ENCODE results near the gene SGSH. TPM values are rescaled to one million over a fixed set of nuclear protein-coding genes. Genes with fewer than 3 reads are reported as not detected.
"Not testable (repeated sequence)": the region's sequence is repeated elsewhere in the genome, so short reads cannot be mapped to it uniquely, and the experiment has no call there.

SGSH gene
- total and polyA plus RNA-seq, 4 donors = 6.5 to 37.3 (median 23.0) TPM

GRCh38 chr17:80204626-80205468 is 15.3 kb downstream of the SGSH start:
- WGBS (ENCODE audit: insufficient coverage) = 77% methylated on average over 13 of the region's 19 CpGs
- DNase-seq (ENCODE audit: low read depth in 4 of 6, low spot score in 6 of 6) = no peak
- Histone ChIP-seq H3K27ac (ENCODE audit: low read depth, low read length) (no peak overlapping the region), H3K27me3 (ENCODE audit: control insufficient read depth, insufficient read depth, low read length) (no peaks in the 10 kb centered on the region), H3K4me3 (ENCODE audit: low read depth, low read length) (no peak overlapping the region), H3K36me3 (ENCODE audit: control insufficient read depth, insufficient read depth, low read length) (peaks cover 54% of the 10 kb centered on the region), H3K9me3 (ENCODE audit: control insufficient read depth, insufficient read depth, low read length) (no peaks in the 10 kb centered on the region), H3K4me1 (ENCODE audit: control insufficient read depth, insufficient read depth, low read length) (no peaks in the 10 kb centered on the region)

DNA sequence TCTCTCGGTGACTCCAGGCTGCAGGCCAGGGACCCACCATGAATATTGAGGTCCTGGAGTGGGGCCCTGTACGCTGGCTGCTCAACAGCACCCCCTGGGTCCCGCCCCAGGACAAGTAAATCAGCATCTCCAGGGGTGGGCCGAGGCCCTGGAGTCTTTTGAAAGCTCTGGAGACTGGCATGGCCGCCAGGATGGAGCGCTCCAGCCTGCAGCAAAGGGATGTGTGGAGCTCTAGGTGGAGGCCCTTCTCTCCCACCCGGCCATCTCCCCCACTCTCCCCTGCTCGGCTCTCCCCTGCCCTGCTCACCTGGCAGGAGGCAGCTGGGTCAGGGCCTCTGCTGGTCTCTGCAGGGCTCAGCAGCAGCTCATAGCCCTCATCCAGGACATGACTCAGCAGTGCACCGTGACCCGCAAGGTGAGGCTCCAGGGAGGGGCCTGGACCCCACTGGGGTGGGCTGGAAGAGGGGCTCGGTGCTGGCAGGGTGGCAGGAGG is 16.6 kb downstream of the SGSH start:
- 66% methylated on average over 7 of the region's 11 CpGs for WGBS (ENCODE audit: insufficient coverage)
- Histone ChIP-seq H3K36me3 (ENCODE audit: control insufficient read depth, insufficient read depth, low read length) (peaks cover 41% of the 10 kb centered on the region), H3K27ac (ENCODE audit: low read depth, low read length) (no peak overlapping the region), H3K4me3 (ENCODE audit: low read depth, low read length) (no peak overlapping the region), H3K9me3 (ENCODE audit: control insufficient read depth, insufficient read depth, low read length) (no peaks in the 10 kb centered on the region), H3K27me3 (ENCODE audit: control insufficient read depth, insufficient read depth, low read length) (no peaks in the 10 kb centered on the region), H3K4me1 (ENCODE audit: control insufficient read depth, insufficient read depth, low read length) (no peaks in the 10 kb centered on the region)
- DNase-seq (ENCODE audit: low read depth in 4 of 6, low spot score in 6 of 6) = no peak

DNA sequence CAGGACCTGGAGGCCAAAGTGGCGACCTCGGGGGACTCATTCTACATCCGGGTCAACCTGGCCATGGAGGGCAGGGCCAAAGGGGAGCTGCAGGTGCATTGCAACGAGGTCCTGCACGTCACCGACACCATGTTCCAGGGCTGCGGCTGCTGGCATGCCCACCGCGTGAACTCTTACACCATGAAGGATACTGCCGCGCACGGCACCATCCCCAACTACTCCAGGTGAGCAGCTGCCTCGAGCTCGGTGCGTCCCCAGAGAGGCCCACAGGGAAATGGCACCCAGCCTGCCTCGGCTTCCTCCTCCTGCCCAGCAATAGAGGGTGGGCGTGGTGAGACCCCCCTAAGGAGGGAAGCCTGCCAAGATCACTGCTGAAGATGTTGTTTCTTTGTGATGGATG is 17.9 kb downstream of the SGSH start:
- Histone ChIP-seq H3K27ac (ENCODE audit: low read depth, low read length) (no peak overlapping the region), H3K9me3 (ENCODE audit: control insufficient read depth, insufficient read depth, low read length) (no peaks in the 10 kb centered on the region), H3K4me1 (ENCODE audit: control insufficient read depth, insufficient read depth, low read length) (no peaks in the 10 kb centered on the region), H3K36me3 (ENCODE audit: control insufficient read depth, insufficient read depth, low read length) (peaks cover 36% of the 10 kb centered on the region), H3K4me3 (ENCODE audit: low read depth, low read length) (no peak overlapping the region), H3K27me3 (ENCODE audit: control insufficient read depth, insufficient read depth, low read length) (no peaks in the 10 kb centered on the region)
- 89% methylated on average over 17 of the region's 17 CpGs for WGBS (ENCODE audit: insufficient coverage)
- DNase-seq (ENCODE audit: low read depth in 4 of 6, low spot score in 6 of 6) = no peak

DNA sequence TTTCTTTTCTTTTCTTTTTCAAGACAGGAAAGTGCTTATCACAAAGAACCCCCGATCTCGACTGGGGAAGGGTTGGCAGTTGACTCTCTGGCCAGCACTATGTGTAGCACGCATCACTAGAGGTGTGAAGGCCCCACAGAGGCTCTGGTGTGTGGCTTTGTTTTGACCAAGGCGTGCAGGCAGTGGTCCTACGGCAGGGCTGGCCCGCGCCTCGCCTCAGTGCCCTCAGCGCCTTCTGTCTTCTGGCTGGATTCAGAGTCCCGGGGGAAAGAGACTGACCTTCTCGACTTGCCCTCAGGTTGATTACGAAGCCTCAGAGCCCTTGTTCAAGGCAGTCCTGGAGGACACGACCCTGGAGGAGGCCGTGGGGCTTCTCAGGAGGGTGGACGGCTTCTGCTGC is 18.7 kb downstream of the SGSH start:
- Histone ChIP-seq H3K36me3 (ENCODE audit: control insufficient read depth, insufficient read depth, low read length) (peaks cover 30% of the 10 kb centered on the region), H3K27me3 (ENCODE audit: control insufficient read depth, insufficient read depth, low read length) (no peaks in the 10 kb centered on the region), H3K4me1 (ENCODE audit: control insufficient read depth, insufficient read depth, low read length) (no peaks in the 10 kb centered on the region), H3K4me3 (ENCODE audit: low read depth, low read length) (no peak overlapping the region), H3K9me3 (ENCODE audit: control insufficient read depth, insufficient read depth, low read length) (no peaks in the 10 kb centered on the region), H3K27ac (ENCODE audit: low read depth, low read length) (no peak overlapping the region)
- 90% methylated on average over 13 of the region's 15 CpGs for WGBS (ENCODE audit: insufficient coverage)
- no peak for DNase-seq (ENCODE audit: low read depth in 4 of 6, low spot score in 6 of 6)

- H3K27ac ChIP-seq (ENCODE audit: low read depth, low read length); H3K27me3 ChIP-seq (ENCODE audit: control insufficient read depth, insufficient read depth, low read length): not testable (repeated sequence)
- 86% methylated on average over 5 of the region's 6 CpGs for WGBS (ENCODE audit: insufficient coverage)
These were observed 20.8 kb downstream of the SGSH start for GRCh38 chr17:80199295-80199694.

GRCh38 chr17:80198144-80198661 is 21.9 kb downstream of the SGSH start:
- no peak for DNase-seq (ENCODE audit: low read depth in 4 of 6, low spot score in 6 of 6)
- H3K36me3 ChIP-seq (ENCODE audit: control insufficient read depth, insufficient read depth, low read length) = peaks cover 8% of the 10 kb centered on the region
- 78% methylated on average over 27 of the region's 27 CpGs for WGBS (ENCODE audit: insufficient coverage)
- no peak overlapping the region for H3K27ac ChIP-seq (ENCODE audit: low read depth, low read length)
- H3K4me1 ChIP-seq (ENCODE audit: control insufficient read depth, insufficient read depth, low read length) = no peaks in the 10 kb centered on the region
- H3K9me3 ChIP-seq (ENCODE audit: control insufficient read depth, insufficient read depth, low read length) = no peaks in the 10 kb centered on the region
- H3K4me3 ChIP-seq (ENCODE audit: low read depth, low read length) = no peak overlapping the region
- H3K27me3 ChIP-seq (ENCODE audit: control insufficient read depth, insufficient read depth, low read length) = no peaks in the 10 kb centered on the region

More at GRCh38 chr17:80199295-80199694, 20.8 kb downstream of the SGSH start:
- H3K36me3 ChIP-seq (ENCODE audit: control insufficient read depth, insufficient read depth, low read length) = peaks cover 17% of the 10 kb centered on the region
- not testable (repeated sequence) for H3K4me3 ChIP-seq (ENCODE audit: low read depth, low read length); H3K4me1 ChIP-seq (ENCODE audit: control insufficient read depth, insufficient read depth, low read length); DNase-seq (ENCODE audit: low read depth in 4 of 6, low spot score in 6 of 6); H3K9me3 ChIP-seq (ENCODE audit: control insufficient read depth, insufficient read depth, low read length)

DNA sequence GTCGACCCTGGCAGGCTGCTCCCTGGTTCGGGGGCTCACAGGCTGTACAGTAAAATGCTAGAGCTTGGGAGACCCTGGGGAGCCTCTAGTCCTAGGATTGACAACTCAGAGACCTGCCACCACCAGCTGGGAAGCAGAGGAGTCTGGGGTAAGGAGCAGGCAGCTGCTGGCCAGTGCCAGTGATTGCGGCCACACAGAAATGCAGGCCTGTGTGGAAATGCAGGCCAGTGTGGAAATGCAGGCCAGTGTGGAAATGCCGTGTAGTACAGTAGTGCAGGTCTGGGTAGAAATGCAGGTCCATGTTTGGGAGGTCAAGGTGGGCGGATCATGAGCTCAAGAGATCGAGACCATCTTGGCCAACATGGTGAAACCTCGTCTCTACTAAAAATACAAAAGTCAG is 23.5 kb downstream of the SGSH start:
- Histone ChIP-seq H3K9me3 (ENCODE audit: control insufficient read depth, insufficient read depth, low read length) (no peaks in the 10 kb centered on the region), H3K27ac (ENCODE audit: low read depth, low read length) (no peak overlapping the region), H3K4me3 (ENCODE audit: low read depth, low read length) (no peak overlapping the region), H3K36me3 (ENCODE audit: control insufficient read depth, insufficient read depth, low read length) (peaks cover 4% of the 10 kb centered on the region), H3K27me3 (ENCODE audit: control insufficient read depth, insufficient read depth, low read length) (no peaks in the 10 kb centered on the region), H3K4me1 (ENCODE audit: control insufficient read depth, insufficient read depth, low read length) (peaks cover 9% of the 10 kb centered on the region)
- no peak for DNase-seq (ENCODE audit: low read depth in 4 of 6, low spot score in 6 of 6)
- 79% methylated on average over 5 of the region's 7 CpGs for WGBS (ENCODE audit: insufficient coverage)

DNA sequence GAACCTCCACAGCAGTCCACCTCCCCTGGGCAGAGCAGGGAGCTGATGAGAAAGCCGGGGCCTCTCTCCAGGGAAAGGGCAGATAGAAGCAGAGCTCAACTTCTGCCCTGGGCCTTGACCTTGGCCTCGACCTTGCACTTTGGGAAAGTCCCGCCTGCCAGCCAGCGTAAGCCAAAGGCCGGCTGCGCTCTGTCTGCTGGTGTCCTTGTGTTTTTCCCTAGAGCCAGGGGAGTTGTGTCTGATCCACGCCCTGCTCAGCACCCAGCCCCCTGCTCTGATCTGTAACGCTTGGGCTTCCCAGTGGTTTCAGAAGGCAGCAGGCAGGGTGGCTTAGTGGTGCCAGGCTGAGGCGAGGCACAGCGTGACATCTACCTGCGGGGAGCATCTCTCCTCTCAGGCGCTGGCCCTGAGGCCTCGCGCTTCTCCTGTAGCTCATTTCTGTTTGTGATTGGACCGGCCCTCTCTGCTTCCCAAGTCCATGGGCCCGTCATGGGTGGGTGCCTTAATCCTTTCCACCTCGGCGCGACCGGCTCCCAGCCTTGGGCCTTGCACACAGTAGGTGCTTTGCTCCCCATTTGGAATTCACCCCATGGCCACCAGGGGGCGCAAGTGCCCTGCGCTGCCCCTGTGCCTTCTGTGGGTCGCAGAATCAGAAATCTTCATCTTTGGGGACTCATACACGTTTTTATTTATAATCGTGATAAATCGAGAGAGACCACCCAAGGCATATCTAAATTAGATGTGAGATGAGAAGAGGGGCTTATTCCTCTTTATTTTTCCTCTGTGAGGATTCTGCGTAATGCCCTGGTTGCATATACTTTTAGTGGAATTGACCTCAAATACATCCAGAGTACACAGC is 24.2 kb downstream of the SGSH start:
- Histone ChIP-seq H3K36me3 (ENCODE audit: control insufficient read depth, insufficient read depth, low read length) (peaks cover 4% of the 10 kb centered on the region), H3K27me3 (ENCODE audit: control insufficient read depth, insufficient read depth, low read length) (no peaks in the 10 kb centered on the region), H3K27ac (ENCODE audit: low read depth, low read length) (no peak overlapping the region), H3K9me3 (ENCODE audit: control insufficient read depth, insufficient read depth, low read length) (no peaks in the 10 kb centered on the region), H3K4me3 (ENCODE audit: low read depth, low read length) (no peak overlapping the region), H3K4me1 (ENCODE audit: control insufficient read depth, insufficient read depth, low read length) (peaks cover 17% of the 10 kb centered on the region)
- WGBS (ENCODE audit: insufficient coverage) = 64% methylated on average over 22 of the region's 27 CpGs
- DNase-seq (ENCODE audit: low read depth in 4 of 6, low spot score in 6 of 6) = no peak

GRCh38 chr17:80195141-80195540 is 25.0 kb downstream of the SGSH start:
- peaks cover 4% of the 10 kb centered on the region for H3K36me3 ChIP-seq (ENCODE audit: control insufficient read depth, insufficient read depth, low read length)
- H3K4me3 ChIP-seq (ENCODE audit: low read depth, low read length) = no peak overlapping the region
- H3K27me3 ChIP-seq (ENCODE audit: control insufficient read depth, insufficient read depth, low read length) = no peaks in the 10 kb centered on the region
- H3K27ac ChIP-seq (ENCODE audit: low read depth, low read length) = no peak overlapping the region
- DNase-seq (ENCODE audit: low read depth in 4 of 6, low spot score in 6 of 6) = no peak
- 91% methylated on average over 14 of the region's 14 CpGs for WGBS (ENCODE audit: insufficient coverage)
- peaks cover 17% of the 10 kb centered on the region for H3K4me1 ChIP-seq (ENCODE audit: control insufficient read depth, insufficient read depth, low read length)
- H3K9me3 ChIP-seq (ENCODE audit: control insufficient read depth, insufficient read depth, low read length) = no peaks in the 10 kb centered on the region
